HG02981 (cell line): ENCODE measurements around the gene SLC6A8.
"Not testable (repeated sequence)": the region's sequence is repeated elsewhere in the genome, so short reads cannot be mapped to it uniquely, and the experiment has no call there.

Experiments
- ATAC-seq: cut with Tn5 transposase; IDR thresholded peaks from one replicate; pipeline ENCODE4 v1.9.1; 2021; ENCODE audit warnings: mild to moderate bottlenecking, moderate library complexity; ENCODE audit not compliant: unreplicated experiment

The SLC6A8 gene

GRCh38 chrX:153691032-153691827, 3.5 kb downstream of the SLC6A8 start:
- not testable (repeated sequence) for ATAC-seq

DNA sequence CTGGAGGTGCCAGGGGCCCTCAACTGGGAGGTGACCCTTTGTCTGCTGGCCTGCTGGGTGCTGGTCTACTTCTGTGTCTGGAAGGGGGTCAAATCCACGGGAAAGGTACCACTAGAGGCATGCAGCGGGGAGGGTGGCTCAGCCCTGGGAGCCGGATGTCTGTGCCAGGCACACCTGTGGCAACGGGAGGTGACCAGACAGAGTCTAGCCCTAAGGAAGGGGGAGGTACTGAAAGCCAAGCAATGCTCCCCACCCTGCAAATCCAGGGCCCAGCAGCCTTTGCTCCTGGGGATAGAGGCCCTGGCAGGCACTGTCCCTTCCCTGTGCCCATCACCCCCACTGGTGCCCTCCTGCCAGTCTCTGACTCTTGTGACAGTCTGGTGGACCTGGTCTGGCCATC, 4.3 kb downstream of the SLC6A8 start:
- ATAC-seq: no peak

- no peak for ATAC-seq
Observed at GRCh38 chrX:153692611-153693156, 5.0 kb downstream of the SLC6A8 start.

GRCh38 chrX:153693216-153694086, 5.7 kb downstream of the SLC6A8 start:
- ATAC-seq: no peak

DNA sequence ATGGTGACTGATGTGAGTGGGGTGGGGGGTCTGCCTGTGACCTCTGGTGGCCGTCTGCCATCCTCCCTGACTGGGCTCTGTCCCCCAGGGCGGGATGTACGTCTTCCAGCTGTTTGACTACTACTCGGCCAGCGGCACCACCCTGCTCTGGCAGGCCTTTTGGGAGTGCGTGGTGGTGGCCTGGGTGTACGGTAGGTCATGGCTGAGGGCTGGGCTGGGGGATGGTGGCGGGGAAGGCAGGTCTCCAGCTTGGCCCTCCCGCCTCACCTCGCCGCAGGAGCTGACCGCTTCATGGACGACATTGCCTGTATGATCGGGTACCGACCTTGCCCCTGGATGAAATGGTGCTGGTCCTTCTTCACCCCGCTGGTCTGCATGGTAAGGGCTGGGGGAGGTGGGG, 6.5 kb downstream of the SLC6A8 start:
- not testable (repeated sequence) for ATAC-seq

DNA sequence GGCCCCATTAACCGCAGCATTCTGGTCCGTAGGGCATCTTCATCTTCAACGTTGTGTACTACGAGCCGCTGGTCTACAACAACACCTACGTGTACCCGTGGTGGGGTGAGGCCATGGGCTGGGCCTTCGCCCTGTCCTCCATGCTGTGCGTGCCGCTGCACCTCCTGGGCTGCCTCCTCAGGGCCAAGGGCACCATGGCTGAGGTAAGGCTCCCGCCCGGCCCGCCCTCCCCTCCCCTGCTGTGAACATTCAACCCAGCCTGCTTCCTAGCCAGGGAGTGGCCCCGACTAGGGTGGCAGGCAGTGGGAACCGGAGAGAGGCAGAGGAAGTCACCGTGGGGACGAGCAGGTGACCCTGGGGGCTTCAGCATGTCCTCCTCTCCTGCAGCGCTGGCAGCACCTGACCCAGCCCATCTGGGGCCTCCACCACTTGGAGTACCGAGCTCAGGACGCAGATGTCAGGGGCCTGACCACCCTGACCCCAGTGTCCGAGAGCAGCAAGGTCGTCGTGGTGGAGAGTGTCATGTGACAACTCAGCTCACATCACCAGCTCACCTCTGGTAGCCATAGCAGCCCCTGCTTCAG, 7.1 kb downstream of the SLC6A8 start:
- ATAC-seq: no peak

DNA sequence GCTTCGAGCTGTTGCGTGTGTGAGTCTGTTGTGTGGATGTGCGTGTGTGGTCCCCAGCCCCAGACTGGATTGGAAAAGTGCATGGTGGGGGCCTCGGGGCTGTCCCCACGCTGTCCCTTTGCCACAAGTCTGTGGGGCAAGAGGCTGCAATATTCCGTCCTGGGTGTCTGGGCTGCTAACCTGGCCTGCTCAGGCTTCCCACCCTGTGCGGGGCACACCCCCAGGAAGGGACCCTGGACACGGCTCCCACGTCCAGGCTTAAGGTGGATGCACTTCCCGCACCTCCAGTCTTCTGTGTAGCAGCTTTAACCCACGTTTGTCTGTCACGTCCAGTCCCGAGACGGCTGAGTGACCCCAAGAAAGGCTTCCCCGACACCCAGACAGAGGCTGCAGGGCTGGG, 8.4 kb downstream of the SLC6A8 start:
- no peak for ATAC-seq

GRCh38 chrX:153696538-153696937, 8.8 kb downstream of the SLC6A8 start:
- not testable (repeated sequence) for ATAC-seq

GRCh38 chrX:153696986-153697722, 9.4 kb downstream of the SLC6A8 start:
- not testable (repeated sequence) for ATAC-seq

GRCh38 chrX:153697924-153698865, 10.5 kb downstream of the SLC6A8 start:
- ATAC-seq: no peak

- not testable (repeated sequence) for ATAC-seq
Observed at GRCh38 chrX:153699210-153699783, 11.6 kb downstream of the SLC6A8 start.

GRCh38 chrX:153699784-153700371, 12.2 kb downstream of the SLC6A8 start:
- ATAC-seq: not testable (repeated sequence)

DNA sequence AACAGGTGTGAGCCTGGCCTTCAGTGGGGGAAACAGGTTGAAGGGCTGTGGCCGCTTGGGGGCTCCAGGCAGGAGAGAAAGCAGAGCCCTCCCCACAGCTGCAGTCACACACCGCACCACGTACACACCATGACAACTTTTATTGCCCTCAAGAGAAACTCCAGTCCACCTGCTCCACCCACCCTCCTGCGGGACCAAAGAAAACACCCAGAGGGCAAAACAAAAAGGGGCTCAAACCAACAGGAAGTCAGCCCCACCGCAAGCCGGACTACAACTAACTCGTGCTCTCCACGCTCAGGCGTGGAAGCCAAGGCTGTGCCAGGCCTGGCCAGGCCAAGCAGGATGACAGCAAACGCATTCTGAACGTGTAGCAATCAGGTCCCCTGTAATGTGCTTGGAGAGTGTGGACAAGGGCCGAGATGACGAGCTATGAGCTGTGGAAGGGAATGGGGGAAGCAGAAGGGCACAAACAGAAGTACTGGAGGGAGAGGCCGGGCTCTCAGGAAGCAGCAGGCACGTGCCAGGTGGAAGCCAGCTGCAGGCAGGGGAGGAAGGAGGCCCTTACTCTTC, 12.7 kb downstream of the SLC6A8 start:
- no peak for ATAC-seq

- ATAC-seq: no peak
Observed at GRCh38 chrX:153700967-153701366, 13.2 kb downstream of the SLC6A8 start.

DNA sequence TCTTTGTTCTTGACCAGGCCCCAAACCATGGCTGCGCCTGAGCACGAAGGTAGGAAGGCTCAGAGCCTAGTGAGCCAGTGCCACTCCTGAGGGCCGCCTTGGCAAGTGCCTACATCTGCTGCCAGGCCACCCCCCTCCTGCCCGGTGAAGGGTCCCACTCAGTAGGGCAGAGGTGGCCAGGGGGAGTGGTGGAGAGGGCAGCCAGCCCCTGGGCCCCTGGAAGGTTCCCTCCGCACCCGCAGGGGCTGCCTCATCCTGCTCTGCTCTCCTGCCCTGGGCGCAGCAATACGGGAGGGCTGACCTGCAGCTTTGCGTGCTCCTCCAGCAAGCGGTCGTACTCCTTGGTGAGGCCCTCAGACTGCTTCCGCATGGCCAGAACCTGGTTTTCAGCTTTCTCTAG, 14.0 kb downstream of the SLC6A8 start:
- ATAC-seq: no peak

DNA sequence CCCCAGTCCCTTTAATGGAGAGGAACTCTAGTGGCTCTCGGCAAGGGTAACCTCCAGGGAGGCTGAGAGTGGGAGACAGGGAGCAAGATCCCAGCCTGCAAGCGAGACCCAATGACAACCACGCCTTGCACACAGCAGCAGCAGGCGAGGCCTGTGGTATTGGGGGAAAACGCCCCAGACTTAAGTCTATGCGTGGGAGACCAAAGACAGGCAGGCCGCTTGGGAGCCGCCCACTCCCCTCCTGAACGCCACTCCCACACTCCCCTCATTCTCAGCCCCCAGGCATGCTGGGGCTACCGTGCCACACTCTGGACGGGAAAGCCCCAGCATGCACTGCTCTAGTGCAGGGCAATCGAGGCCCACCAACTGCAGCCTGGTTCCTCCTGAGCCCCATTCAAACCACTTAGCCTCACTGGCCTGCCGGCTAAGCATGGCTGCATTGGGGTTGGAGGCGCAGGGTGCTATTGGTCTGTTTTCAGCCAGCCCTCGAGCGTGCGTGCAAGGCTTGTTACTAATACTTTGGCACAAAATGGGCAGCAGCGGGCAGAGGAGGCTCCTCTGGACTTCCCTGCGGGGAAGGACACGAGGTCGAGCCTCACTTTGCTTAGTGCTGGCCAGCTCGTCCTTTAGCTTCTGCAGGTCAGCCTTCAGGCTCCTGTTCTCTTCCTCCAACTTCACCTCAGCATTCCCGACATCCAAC, 14.8 kb downstream of the SLC6A8 start:
- no peak for ATAC-seq

DNA sequence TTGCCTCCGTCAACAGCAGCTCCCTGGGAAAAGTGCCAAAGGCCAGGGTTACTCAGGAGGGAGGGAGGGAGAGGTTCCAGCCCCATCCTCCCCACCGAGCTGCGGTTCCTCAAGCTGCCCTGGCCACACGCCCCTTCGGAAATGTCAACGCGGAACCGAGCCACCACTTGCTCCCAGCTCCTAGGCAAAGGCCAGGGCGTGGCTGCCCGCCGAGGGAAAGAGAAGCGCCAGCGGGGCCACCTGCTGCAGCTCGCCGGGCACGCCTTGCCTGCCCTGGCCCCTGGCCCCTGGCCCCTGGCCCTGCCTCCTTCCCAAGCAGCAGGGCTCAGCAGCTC, 15.3 kb downstream of the SLC6A8 start:
- ATAC-seq: no peak

GRCh38 chrX:153704021-153704526, 16.3 kb downstream of the SLC6A8 start:
- no peak for ATAC-seq
